ENCODE measurements around the gene ISLR. TPM values are rescaled to one million over a fixed set of nuclear protein-coding genes. Genes with fewer than 3 reads are reported as not detected.

Gene ISLR
- total RNA-seq, 1 donor from 2014 or later: not detected

DNA sequence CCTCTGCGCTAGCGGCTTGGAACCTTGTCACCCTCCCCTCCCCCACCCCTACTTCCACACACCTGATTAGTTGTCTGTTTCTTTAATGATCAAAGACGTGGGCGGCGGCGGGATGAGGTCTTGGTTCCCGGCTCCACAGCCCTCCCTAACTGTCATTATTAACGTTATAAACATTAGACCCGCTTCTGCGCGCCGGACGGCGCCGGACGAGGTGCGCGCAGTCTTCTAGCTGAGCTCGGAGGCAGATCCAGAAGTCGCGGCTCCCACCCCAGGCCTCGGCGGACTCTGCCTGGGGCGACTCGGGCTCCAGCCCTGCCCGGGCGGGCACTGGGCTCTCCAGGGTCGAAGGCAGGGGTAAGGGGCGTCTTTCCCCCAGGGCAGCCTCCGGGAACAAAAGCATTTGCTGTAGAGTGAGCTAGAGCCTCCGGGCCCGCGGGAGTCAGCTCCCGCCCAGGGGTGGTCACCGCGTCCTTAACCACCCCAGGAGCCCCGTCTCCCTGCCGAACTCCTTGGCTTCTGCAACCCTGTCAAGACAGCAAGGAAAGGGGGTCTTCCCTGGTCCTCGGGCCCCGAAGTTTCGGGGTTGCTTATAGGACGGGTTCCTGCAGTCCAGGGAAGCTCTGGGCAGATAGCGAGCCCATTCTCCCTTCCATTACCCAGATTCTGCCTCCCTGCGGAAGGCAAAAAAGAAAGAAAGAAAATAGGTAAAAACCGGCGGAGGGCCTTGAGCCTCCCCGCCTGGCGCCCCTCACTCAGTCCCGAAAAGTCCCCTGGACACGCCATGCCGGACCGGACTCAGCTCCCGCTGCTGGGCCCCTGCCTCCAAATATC, 45.3 kb upstream of the ISLR start:
- peaks cover 63% of the 10 kb centered on the region for H3K4me1 Mint-ChIP-seq
- peak; percentile 15 for ATAC-seq (ENCODE audit: low read depth)
- DNase-seq: no peak
- peaks cover 47% of the 10 kb centered on the region for H3K27me3 Mint-ChIP-seq
- intact Hi-C loops (cut with micrococcal nuclease): loop anchor here (1.0 to 5.0 kb wide), 5 partner anchors 8 to 829 kb away; partner anchors contain the start of gene RPP25
- ChIA-PET CTCF (interaction anchor here (0.8 to 1.5 kb wide), 2 partner anchors 193 to 194 kb away, joined by 3 to 6 read pairs; no protein-coding TSS in a partner anchor), POLR2A (interaction anchor here (0.5 kb wide), 1 partner anchor 142 kb away, joined by 4 read pairs; no protein-coding TSS in a partner anchor)
- TF ChIP-seq, protein P1, sequence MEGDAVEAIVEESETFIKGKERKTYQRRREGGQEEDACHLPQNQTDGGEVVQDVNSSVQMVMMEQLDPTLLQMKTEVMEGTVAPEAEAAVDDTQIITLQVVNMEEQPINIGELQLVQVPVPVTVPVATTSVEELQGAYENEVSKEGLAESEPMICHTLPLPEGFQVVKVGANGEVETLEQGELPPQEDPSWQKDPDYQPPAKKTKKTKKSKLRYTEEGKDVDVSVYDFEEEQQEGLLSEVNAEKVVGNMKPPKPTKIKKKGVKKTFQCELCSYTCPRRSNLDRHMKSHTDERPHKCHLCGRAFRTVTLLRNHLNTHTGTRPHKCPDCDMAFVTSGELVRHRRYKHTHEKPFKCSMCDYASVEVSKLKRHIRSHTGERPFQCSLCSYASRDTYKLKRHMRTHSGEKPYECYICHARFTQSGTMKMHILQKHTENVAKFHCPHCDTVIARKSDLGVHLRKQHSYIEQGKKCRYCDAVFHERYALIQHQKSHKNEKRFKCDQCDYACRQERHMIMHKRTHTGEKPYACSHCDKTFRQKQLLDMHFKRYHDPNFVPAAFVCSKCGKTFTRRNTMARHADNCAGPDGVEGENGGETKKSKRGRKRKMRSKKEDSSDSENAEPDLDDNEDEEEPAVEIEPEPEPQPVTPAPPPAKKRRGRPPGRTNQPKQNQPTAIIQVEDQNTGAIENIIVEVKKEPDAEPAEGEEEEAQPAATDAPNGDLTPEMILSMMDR (IDR thresholded peaks at IDR 0.05): no peak
- no peaks in the 10 kb centered on the region for H3K9me3 Mint-ChIP-seq
- H3K4me3 Mint-ChIP-seq: peak overlapping the region; percentile 61
- no peaks in the 10 kb centered on the region for H3K36me3 Mint-ChIP-seq (ENCODE audit: low read depth)
- H3K27ac Mint-ChIP-seq: no peak overlapping the region

DNA sequence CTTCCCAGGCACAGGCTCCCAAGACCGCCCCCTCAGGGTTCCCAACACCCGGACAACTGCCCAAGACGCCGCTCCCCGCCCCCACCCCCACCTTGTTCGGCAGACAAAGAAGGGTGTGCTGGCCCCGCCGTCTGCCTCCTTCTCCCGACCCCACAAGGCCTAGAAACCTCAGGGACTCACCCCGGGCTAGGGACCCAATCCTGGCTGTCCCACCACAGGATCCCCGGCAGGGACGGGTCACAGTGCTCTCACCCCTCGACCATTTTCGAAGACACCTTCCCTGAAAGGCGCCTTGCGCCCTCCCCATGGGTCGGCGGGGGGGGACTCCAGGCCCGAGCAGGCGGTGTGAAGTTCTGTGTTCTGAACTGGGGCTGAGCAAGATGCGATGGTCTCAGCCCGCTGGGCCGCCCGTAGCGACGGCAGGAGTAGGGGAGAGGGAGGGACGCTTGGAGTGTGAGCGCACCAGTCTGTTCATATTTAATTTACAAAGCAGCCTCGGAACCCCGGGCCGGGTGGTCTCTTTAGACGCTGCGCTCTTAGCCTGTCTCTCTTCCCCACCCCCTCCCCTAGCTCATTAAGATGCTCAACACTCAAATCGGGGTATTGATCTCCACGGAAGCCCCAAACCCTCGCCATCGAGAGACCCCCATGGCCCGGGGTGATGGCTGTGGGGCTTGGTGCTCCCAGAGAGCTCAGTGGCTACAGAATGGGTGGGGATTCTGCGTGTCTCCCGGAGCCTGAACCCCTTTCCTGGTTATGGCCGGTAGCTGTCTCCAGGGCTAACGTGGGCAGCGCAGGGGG, 44.5 kb upstream of the ISLR start:
- TF ChIP-seq, protein P1 (IDR thresholded peaks at IDR 0.05): no peak
- Mint-ChIP-seq H3K9me3 (no peaks in the 10 kb centered on the region), H3K27me3 (peaks cover 48% of the 10 kb centered on the region), H3K4me1 (peaks cover 56% of the 10 kb centered on the region), H3K4me3 (peak overlapping the region; percentile 61), H3K27ac (peak overlapping the region; percentile 24), H3K36me3 (ENCODE audit: low read depth) (no peaks in the 10 kb centered on the region)
- intact Hi-C loops (cut with micrococcal nuclease): loop anchor here (1.0 to 5.0 kb wide), 2 partner anchors 7 to 828 kb away; partner anchors contain the start of gene RPP25
- POLR2A ChIA-PET: no interaction called here
- CTCF ChIA-PET: interaction anchor here (1.5 kb wide), 1 partner anchor 193 kb away, joined by 6 read pairs; no protein-coding TSS in a partner anchor
- no peak for DNase-seq
- ATAC-seq (ENCODE audit: low read depth): no peak

- intact Hi-C loops (cut with micrococcal nuclease): loop anchor here (5.0 kb wide), 1 partner anchor 828 kb away; the partner anchor contains the start of gene RPP25
- ChIA-PET CTCF (no interaction called here), POLR2A (no interaction called here)
- TF ChIP-seq, protein P1 (IDR thresholded peaks at IDR 0.05): no peak
- Mint-ChIP-seq H3K4me1 (peaks cover 51% of the 10 kb centered on the region), H3K27me3 (peaks cover 52% of the 10 kb centered on the region), H3K9me3 (no peaks in the 10 kb centered on the region), H3K4me3 (peak overlapping the region; percentile 61), H3K36me3 (ENCODE audit: low read depth) (no peaks in the 10 kb centered on the region), H3K27ac (no peak overlapping the region)
- DNase-seq: no peak
- no peak for ATAC-seq (ENCODE audit: low read depth)
Measured at GRCh38 chr15:74129586-74130154, 43.8 kb upstream of the ISLR start.

DNA sequence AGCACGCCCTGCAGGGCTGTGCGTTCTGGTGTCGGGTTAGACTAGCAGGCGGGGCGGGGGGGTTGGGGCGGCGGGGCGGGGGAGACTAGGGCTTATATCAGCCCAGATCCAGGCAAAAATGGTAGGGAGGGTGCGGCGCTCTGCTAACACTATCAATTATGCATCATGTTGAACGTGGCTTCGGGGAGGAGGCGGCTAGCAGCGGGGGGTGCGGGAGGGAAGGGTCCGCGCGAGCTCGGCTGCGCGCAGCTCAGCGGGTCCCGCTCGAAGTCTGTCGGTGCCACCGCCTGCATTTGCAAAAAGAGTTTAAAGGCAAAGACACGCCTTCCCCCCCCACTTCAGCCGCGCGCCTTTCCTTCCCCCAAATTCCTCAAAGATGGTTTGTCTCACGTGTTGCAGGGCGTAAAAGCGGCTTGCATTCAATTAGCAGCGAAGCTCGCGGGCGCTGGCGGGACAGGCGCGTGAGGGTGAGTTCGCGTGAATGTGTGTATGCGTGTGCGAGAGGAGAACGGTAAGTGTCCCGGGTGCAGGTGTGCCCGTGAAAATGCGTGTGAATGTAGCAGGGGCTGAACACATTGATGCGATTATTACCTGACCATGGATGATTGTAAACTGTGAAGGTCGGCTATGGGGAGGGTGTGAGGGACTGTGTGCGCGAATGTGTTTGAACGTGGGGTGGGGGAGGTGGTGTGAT, 43.2 kb upstream of the ISLR start, which contains the start of gene ISLR2:
ISLR2 (plus strand) TSS at position 432 of the 694 bp plus-strand sequence. CDS start 2,169 bp downstream, outside the sequence.
- Mint-ChIP-seq H3K4me1 (peaks cover 53% of the 10 kb centered on the region), H3K36me3 (ENCODE audit: low read depth) (no peaks in the 10 kb centered on the region), H3K27ac (peak within 1 kb of the TSS; percentile 7), H3K4me3 (peak within 1 kb of the TSS; percentile 61), H3K9me3 (no peaks in the 10 kb centered on the region), H3K27me3 (peaks cover 57% of the 10 kb centered on the region)
- DNase-seq: no peak
- intact Hi-C loops (cut with micrococcal nuclease): no loop called here
- ChIA-PET CTCF (no interaction called here), POLR2A (no interaction called here)
- ATAC-seq (ENCODE audit: low read depth): no peak
- TF ChIP-seq, protein P1 (IDR thresholded peaks at IDR 0.05): no peak
